ENCODE results near the gene KCNH1. TPM values are rescaled to one million over a fixed set of nuclear protein-coding genes. Genes with fewer than 3 reads are reported as not detected.

Gene KCNH1
- total RNA-seq, 2 donors from 2014 or later = 0.68 to 1.2 TPM

DNA sequence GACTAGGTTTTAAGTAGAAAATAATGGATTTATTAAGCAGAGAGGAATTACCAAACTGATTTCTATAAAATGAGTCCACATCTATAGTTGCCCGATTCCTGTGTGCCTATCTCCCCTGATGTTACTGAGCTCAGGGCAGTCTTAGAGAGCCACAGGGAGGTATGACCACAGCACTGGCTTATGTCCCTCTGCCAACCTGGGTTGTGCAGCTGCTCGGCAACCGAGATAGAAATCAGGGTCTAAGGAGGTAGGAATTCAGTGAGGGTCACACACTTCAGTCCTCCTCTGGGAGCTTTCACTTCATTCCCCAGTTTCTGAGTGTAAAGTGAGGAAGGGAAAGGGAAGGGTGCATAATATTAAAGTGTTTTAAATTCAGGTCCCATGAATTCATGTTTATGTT, 386.8 kb downstream of the KCNH1 start:
- no peak overlapping the region for H3K4me3 ChIP-seq
- H3K27me3 ChIP-seq (replicated peaks; ENCODE audit: insufficient read depth) = no peaks in the 10 kb centered on the region
- intact Hi-C loops (cut with DNase I) = no loop called here
- no peaks in the 10 kb centered on the region for H3K4me1 ChIP-seq (replicated peaks)
- no peaks in the 10 kb centered on the region for H3K36me3 ChIP-seq
- 65% methylated on average over 3 of the region's 3 CpGs for WGBS
- H3K9me3 ChIP-seq = no peaks in the 10 kb centered on the region
- no peak overlapping the region for H3K27ac ChIP-seq
- no peak for TF ChIP-seq POLR2A (IDR thresholded peaks at IDR 0.05)
- no peak for TF ChIP-seq POLR2AphosphoS5 (IDR thresholded peaks at IDR 0.05)
- TF ChIP-seq, protein P1, sequence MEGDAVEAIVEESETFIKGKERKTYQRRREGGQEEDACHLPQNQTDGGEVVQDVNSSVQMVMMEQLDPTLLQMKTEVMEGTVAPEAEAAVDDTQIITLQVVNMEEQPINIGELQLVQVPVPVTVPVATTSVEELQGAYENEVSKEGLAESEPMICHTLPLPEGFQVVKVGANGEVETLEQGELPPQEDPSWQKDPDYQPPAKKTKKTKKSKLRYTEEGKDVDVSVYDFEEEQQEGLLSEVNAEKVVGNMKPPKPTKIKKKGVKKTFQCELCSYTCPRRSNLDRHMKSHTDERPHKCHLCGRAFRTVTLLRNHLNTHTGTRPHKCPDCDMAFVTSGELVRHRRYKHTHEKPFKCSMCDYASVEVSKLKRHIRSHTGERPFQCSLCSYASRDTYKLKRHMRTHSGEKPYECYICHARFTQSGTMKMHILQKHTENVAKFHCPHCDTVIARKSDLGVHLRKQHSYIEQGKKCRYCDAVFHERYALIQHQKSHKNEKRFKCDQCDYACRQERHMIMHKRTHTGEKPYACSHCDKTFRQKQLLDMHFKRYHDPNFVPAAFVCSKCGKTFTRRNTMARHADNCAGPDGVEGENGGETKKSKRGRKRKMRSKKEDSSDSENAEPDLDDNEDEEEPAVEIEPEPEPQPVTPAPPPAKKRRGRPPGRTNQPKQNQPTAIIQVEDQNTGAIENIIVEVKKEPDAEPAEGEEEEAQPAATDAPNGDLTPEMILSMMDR (IDR thresholded peaks at IDR 0.05) = no peak
- no peak for DNase-seq (ENCODE audit: low spot score)

DNA sequence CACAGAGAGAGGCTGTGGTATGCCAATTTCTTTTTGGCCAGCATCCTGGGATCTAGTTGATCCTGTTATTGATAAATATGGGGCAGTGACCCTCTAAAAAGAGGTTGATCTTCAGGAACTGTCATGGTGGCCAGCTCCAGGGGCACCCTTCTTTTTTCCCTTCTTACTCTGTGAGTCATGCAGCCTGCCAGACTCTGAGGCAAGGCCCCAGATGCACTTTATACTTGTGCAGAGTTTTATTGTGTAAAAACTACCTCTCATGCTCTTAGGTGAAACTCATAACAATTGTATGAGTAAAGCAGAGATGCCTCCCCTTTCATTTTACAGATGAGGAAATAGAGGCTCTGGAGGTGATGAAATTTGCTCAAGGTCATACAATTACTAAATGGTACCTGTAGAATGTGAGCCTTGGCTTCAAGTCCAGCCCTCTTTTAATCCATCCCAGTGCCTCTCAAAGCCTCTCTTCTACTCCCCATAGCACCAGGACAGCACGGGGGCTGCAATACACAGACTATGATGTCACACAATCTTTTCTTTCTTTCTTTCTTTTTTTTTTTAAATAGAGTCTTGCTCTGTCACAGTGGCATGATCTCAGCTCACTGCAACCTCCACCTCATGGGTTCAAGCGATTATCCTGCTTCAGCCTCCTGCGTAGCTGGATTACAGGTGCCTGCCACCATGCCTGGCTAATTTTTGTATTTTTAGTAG, 387.8 kb downstream of the KCNH1 start:
- no peaks in the 10 kb centered on the region for H3K4me1 ChIP-seq (replicated peaks)
- no peak for DNase-seq (ENCODE audit: low spot score)

DNA sequence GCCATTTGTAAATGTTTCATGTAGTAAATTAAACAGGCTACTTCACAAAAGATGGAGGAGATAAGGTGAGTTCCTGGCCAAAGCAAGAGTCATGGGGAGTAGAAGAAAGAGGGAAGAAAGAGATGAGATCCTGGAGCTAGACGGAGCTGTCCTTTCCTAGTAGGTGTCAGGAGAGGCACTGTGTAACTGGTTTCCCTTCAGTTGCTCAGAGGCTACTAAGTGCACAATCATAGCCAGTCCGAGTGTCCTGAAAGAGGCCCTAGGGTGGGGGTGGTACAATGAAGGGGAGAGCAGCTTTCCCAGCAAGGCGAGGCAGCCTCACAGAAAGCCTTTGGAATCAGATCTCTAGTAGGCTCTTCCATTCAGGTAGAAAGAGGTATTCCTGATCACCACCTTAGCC, 390.9 kb downstream of the KCNH1 start:
- Histone ChIP-seq H3K27me3 (replicated peaks; ENCODE audit: insufficient read depth) (no peaks in the 10 kb centered on the region), H3K9me3 (no peaks in the 10 kb centered on the region), H3K4me1 (replicated peaks) (no peaks in the 10 kb centered on the region), H3K4me3 (no peak overlapping the region), H3K27ac (no peak overlapping the region), H3K36me3 (no peaks in the 10 kb centered on the region)
- 66% methylated on average over 3 of the region's 3 CpGs for WGBS
- no peak for TF ChIP-seq POLR2AphosphoS5 (IDR thresholded peaks at IDR 0.05)
- TF ChIP-seq, protein P1 (IDR thresholded peaks at IDR 0.05) = no peak
- no peak for TF ChIP-seq POLR2A (IDR thresholded peaks at IDR 0.05)
- DNase-seq (ENCODE audit: low spot score) = no peak
- intact Hi-C loops (cut with DNase I) = no loop called here

More for the DNA sequence above, 387.8 kb downstream of the KCNH1 start:
- no peaks in the 10 kb centered on the region for H3K36me3 ChIP-seq
- 60% methylated on average over 3 of the region's 3 CpGs for WGBS
- no peak overlapping the region for H3K4me3 ChIP-seq
- no peaks in the 10 kb centered on the region for H3K27me3 ChIP-seq (replicated peaks; ENCODE audit: insufficient read depth)
- TF ChIP-seq, protein P1 (IDR thresholded peaks at IDR 0.05) = no peak
- no peak for TF ChIP-seq POLR2A (IDR thresholded peaks at IDR 0.05)
- no peak for TF ChIP-seq POLR2AphosphoS5 (IDR thresholded peaks at IDR 0.05)
- no peak overlapping the region for H3K27ac ChIP-seq
- intact Hi-C loops (cut with DNase I) = no loop called here
- H3K9me3 ChIP-seq = no peaks in the 10 kb centered on the region

DNA sequence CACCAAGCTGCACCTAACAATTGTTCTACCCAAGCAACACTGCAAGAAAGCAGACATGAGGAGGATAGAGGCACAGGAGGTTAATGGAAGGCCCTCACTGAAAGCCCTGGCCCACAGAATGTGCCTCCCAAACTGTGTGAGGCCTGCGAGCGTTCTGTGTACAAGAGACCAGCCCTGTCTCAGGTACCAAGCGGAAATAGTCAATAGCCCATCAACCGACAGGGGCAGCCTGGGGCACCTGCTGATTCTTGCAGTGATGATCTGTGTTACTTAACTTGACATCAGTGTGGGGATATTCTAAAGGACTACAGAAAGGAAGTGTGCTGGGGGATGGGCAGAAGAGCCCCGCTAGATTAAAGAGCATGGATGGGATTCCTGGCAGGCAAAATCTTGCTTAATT, 392.4 kb downstream of the KCNH1 start:
- H3K36me3 ChIP-seq = no peaks in the 10 kb centered on the region
- no peak overlapping the region for H3K27ac ChIP-seq
- H3K4me3 ChIP-seq = no peak overlapping the region
- TF ChIP-seq POLR2AphosphoS5 (IDR thresholded peaks at IDR 0.05) (no peak), POLR2A (IDR thresholded peaks at IDR 0.05) (no peak)
- TF ChIP-seq, protein P1 (IDR thresholded peaks at IDR 0.05) = no peak
- no peaks in the 10 kb centered on the region for H3K9me3 ChIP-seq
- H3K4me1 ChIP-seq (replicated peaks) = no peaks in the 10 kb centered on the region
- 87% methylated on average over 5 of the region's 5 CpGs for WGBS
- no peak for DNase-seq (ENCODE audit: low spot score)
- intact Hi-C loops (cut with DNase I) = no loop called here
- no peaks in the 10 kb centered on the region for H3K27me3 ChIP-seq (replicated peaks; ENCODE audit: insufficient read depth)

DNA sequence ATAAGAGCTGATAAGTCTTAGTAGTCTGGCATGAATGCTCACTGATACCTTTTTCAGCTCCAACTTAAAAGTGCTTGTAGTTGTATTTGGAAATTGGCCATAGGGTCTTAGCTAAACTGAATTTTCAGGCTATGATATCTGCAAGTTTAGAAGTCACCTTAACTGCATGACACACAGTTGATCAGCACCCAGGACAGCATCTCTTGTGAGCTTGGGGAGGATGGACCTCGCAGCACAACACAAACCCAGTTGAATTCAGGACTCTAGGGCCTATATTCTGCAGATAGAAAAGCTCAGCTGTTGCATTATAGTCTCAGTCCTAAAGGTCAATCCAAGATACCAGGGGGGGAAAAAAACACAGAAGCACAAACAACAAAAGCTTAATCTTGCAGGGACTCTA, 394.3 kb downstream of the KCNH1 start:
- Histone ChIP-seq H3K36me3 (no peaks in the 10 kb centered on the region), H3K27ac (no peak overlapping the region), H3K4me1 (replicated peaks) (no peaks in the 10 kb centered on the region), H3K4me3 (no peak overlapping the region), H3K9me3 (no peaks in the 10 kb centered on the region), H3K27me3 (replicated peaks; ENCODE audit: insufficient read depth) (no peaks in the 10 kb centered on the region)
- intact Hi-C loops (cut with DNase I) = no loop called here
- TF ChIP-seq, protein P1 (IDR thresholded peaks at IDR 0.05) = no peak
- TF ChIP-seq POLR2A (IDR thresholded peaks at IDR 0.05) (no peak), POLR2AphosphoS5 (IDR thresholded peaks at IDR 0.05) (no peak)
- WGBS = 50% methylated on average over 1 of the region's 1 CpG
- no peak for DNase-seq (ENCODE audit: low spot score)

Measured in prostate gland (tissue), 2 donors.